HG03571 (cell line): ENCODE results near the gene PCDHGC4.

Experiments
- ATAC-seq: cut with Tn5 transposase; IDR thresholded peaks from one replicate; pipeline ENCODE4 v1.9.1; 2021; ENCODE audit not compliant: unreplicated experiment

Gene PCDHGC4

GRCh38 chr5:141489841-141490240 lies 5.0 kb downstream of the PCDHGC4 start:
- ATAC-seq, result no peak

DNA sequence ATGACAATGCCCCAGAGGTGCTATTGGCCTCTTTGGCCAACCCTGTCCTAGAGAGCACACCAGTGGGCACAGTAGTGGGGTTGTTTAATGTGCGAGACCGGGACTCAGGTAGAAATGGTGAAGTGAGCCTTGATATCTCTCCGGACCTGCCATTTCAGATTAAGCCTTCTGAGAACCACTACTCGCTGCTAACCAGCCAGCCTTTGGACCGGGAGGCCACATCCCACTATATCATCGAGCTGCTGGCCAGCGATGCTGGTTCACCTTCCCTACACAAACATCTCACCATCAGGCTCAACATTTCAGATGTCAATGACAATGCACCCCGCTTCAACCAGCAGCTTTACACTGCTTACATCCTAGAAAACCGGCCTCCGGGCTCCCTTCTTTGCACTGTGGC lies 5.4 kb downstream of the PCDHGC4 start:
- no peak for ATAC-seq

DNA sequence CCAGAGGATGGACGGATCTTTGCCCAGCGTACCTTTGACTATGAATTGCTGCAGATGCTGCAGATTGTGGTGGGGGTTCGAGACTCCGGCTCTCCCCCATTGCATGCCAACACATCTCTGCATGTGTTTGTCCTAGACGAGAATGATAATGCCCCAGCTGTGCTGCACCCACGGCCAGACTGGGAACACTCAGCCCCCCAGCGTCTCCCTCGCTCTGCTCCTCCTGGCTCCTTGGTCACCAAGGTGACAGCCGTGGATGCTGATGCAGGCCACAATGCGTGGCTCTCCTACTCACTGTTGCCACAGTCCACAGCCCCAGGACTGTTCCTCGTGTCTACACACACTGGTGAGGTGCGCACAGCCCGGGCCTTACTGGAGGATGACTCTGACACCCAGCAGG lies 5.9 kb downstream of the PCDHGC4 start:
- no peak for ATAC-seq

DNA sequence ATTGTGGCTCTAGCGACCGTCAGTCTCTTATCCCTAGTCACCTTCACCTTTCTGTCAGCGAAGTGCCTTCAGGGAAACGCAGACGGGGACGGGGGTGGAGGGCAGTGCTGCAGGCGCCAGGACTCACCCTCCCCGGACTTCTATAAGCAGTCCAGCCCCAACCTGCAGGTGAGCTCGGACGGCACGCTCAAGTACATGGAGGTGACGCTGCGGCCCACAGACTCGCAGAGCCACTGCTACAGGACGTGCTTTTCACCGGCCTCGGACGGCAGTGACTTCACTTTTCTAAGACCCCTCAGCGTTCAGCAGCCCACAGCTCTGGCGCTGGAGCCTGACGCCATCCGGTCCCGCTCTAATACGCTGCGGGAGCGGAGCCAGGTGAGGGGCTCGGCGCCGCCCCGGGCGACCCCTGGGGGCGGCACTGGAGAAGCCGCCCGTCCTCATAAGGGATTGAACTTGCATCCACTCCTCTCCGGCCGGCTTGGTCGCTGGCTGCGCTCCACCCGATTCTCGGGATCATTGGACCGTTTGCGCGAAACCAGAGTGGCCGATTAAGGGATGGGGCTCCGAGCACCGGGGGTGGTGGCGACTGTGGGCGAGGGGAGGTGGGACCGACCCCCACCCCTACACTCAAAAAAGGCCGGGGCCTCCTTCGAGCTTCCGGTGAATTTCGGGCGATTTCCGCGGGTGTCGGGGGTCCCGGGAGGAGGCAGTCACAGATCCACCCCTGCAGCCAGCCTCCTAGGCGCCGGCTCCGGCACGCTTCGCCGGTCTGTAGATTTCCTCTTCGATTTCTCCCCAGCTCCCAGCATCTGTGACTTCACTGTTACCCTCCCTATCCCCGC lies 6.7 kb downstream of the PCDHGC4 start:
- ATAC-seq, result peak; percentile 17

GRCh38 chr5:141492168-141492885 lies 7.5 kb downstream of the PCDHGC4 start:
- peak; percentile 41 for ATAC-seq

DNA sequence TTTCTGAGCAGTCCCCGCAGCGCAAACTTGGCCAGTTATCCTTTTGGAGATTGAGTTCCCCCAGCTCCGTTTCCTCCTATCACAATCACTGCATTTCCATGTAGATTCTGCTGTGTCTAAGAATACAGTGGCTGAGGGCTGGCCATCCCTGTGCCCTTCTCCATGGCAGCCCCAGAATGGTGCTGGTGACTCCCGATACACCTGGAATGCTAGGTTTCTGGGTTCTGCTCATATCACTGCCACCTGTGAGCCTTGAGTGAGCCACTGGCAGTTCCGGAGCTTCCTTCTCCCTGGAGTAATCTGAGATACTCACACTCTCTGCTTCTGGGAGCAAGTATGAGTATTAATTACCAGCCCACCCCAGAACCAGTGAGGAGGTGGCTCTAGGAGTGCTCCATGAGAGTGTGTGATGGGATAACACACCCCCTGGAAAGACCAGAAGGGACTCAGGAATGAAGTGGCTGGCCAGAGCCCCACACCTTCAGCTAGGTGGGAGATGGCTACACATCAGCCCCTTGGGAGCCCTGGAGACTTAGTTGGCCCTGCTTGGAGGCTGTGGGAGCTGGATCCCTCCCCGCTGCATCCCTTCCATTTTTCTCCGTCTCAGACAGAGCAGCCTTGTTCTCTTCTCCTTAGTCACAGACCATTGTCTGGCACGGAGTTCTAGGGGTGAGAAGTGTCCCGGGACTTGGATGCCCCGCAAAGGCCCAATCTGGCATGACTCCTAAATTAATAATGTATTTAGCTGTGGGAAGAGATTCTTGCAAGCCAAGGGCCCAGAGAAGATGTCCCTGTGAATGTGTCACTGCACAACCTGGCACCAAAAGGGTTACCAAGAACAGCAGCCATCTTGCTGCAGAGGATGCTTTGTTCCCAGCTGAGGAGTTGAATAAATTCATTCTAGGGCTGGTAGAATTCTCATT lies 8.9 kb downstream of the PCDHGC4 start:
- no peak for ATAC-seq

- ATAC-seq, result no peak
Observed at GRCh38 chr5:141494761-141495452, 10.1 kb downstream of the PCDHGC4 start.

GRCh38 chr5:141495453-141495811 lies 10.6 kb downstream of the PCDHGC4 start:
- no peak for ATAC-seq

DNA sequence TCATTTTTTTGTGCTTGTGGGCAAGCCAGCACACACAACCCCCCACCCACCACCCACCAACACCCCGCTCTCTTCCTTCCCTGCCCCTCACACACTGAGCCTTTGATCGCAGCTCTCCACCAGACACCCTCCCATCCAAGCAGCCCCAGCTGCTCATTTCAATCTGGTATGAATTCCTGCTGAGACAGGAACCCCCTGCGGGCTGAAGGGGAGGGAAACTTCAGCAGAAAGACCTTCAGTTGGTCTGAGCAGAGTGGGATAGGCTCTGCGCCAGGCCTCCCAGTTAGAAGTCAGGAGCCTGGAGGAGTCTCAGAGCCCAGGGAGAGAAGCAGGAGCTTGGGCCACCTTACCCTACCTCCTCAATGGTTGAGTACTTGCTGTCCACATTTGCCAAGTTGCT lies 11.2 kb downstream of the PCDHGC4 start:
- no peak for ATAC-seq

DNA sequence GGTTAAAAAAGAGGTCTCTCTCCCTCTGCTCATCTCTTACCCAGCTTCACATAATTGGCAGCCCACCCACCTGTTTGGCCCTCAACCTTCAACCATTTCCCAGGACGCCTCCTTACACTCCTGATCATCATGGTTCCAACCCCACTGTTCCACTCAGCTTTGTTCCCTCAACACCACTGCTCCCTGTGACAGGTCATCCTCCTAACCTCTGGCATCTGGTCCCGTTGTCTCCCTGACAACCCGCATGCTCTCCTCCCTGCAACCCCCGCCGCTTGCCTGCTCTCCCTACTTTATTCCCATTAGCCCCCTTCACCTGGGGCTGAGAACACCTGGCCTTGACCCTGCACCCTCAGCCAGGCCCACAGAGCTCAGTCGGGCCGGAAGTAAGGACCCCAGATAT lies 16.9 kb downstream of the PCDHGC4 start:
- ATAC-seq, result no peak

DNA sequence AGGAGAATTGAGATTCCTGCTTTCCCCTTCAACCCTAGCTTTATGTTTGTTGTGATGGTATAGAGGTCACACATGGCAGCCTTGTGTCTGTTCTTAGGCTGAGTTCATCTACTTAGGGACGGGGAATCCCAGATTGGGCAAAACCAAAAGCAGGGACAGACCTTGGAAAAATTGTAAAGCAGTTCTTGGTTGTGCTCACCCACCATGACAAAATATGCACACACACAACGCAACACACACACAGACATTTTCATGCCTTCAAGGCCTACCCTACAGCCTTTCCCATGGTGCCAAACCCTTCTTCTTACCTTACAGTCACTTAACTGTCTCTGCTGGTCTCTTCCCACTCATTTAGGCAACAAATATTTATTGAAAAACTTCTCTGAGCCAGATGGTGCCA lies 18.9 kb downstream of the PCDHGC4 start:
- ATAC-seq, result no peak

- ATAC-seq, result no peak
Observed at GRCh38 chr5:141504216-141504615, 19.4 kb downstream of the PCDHGC4 start.

GRCh38 chr5:141506381-141507155 lies 21.7 kb downstream of the PCDHGC4 start:
- ATAC-seq, result no peak

DNA sequence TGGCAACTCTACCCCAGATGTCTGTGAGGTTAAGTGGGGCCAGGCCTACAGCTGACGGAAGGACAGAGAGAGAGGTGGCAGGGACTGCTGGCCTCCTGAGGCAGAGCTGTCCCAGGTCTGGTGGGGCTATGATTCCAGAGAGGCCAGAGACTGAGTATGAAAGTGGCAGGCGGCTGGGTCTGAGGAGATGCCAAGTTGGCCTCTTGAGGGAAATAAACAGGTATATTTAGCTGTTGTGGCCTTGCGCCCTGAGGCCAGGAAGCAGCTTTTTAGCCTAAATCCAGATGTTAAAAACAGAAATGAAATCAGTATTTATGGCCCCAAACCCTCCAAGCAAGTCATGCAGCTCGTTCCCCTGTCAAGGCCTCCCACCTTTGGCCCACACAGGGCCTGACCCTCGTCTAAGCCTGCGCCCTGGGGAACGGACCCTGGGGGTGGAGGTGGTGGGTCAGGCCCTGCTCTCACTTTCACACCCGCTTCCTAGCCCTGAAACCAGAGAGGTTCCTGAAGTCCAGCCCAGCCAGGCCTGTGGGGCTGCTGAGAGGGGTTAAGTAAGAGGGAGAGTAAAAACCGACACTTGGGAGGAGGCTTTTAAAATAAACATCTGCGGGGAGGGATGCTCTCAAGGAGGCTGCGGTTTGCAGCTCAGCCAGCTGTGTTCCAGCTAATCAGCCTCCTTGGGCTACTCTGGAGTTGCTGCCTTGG lies 22.7 kb downstream of the PCDHGC4 start:
- peak; percentile 42 for ATAC-seq

DNA sequence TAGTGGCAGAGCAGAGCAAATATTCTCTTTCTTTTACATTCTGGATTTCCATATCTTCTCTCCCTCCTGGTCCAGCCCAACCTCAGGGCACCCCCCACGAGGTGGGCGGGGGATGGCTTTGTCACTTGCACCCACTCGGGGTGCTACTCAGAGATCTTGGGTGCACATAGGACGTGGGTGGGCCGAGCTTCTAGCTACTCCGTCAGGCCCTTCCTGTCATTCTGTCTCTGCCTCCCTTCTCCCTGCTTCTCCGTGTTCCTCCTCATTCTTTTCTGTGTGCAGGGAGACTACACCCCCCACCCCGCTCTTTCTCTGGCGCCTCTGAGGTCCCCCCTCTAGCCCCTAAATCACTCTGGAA lies 23.6 kb downstream of the PCDHGC4 start:
- ATAC-seq, result no peak

GRCh38 chr5:141508798-141509611 lies 24.2 kb downstream of the PCDHGC4 start:
- no peak for ATAC-seq

GRCh38 chr5:141510160-141510559 lies 25.3 kb downstream of the PCDHGC4 start:
- ATAC-seq, result no peak

DNA sequence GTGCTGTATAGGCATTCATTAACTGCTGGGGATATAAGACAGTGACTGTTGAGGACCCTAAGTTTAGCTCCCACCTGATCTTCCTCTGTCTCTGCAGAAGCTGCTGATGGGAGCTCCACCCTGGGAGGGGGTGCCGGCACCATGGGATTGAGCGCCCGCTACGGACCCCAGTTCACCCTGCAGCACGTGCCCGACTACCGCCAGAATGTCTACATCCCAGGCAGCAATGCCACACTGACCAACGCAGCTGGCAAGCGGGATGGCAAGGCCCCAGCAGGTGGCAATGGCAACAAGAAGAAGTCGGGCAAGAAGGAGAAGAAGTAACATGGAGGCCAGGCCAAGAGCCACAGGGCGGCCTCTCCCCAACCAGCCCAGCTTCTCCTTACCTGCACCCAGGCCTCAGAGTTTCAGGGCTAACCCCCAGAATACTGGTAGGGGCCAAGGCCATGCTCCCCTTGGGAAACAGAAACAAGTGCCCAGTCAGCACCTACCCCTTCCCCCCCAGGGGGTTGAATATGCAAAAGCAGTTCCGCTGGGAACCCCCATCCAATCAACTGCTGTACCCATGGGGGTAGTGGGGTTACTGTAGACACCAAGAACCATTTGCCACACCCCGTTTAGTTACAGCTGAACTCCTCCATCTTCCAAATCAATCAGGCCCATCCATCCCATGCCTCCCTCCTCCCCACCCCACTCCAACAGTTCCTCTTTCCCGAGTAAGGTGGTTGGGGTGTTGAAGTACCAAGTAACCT lies 26.2 kb downstream of the PCDHGC4 start:
- ATAC-seq, result peak; percentile 31
